Lower leg skin (tissue), 4 donors: Measurements from ENCODE around the gene RAD51B. TPM values are rescaled to one million over a fixed set of nuclear protein-coding genes. Genes with fewer than 3 reads are reported as not detected.
A peak's percentile ranks its signal among the peaks of the same experiment; 100 is the strongest.

Source experiments
- DNase-seq, 2 donors: peaks; one replicate each; pipeline ENCODE4 v3.0.0-alpha.2; 2019; ENCODE audit warnings: low spot score in 2 of 2
- H3K4me3 ChIP-seq: fragments of 200-600 bp; sonication (generic); 2 replicates; pipeline ENCODE4 v1.5.1; 2017; ENCODE audit warnings: mild to moderate bottlenecking, low read depth; ENCODE audit not compliant: poor library complexity, severe bottlenecking
- POLR2A ChIP-seq, 2 donors: fragments of 450-650 bp; IDR thresholded peaks; one replicate each; pipeline ENCODE4 v1.6.1; 2016 to 2017; ENCODE audit warnings: antibody characterized with exemption in 2 of 2, mild to moderate bottlenecking in 1 of 2, moderate library complexity in 1 of 2
- WGBS, 2 donors: methylation state at CpG; one replicate each; pipeline ENCODE4 v1.1.5; 2018; 5-methylcytosine and 5-hydroxymethylcytosine counted together
- intact Hi-C: fragments of 100-400 bp; cut with DNase I; formaldehyde crosslinking; loops from one replicate; pipeline ENCODE4 v1.15.0; 2023; ENCODE audit warnings: low total_unique reads
- total RNA-seq, 4 donors: library from RNA; depleted of rRNA; stranded (reverse); fragments of >200 nt; gene quantifications; one replicate each; pipeline ENCODE4 v1.1.0, GENCODE V29; 2016
- TF ChIP-seq, protein P1 (sequence below), 3 donors: fragments of 450-650 bp; IDR thresholded peaks; one replicate each; pipeline ENCODE4 v1.5.1; 2016; ENCODE audit warnings: antibody characterized with exemption in 3 of 3, mild to moderate bottlenecking in 3 of 3, moderate library complexity in 2 of 3

Gene RAD51B
- total RNA-seq, 4 donors from 2014 or later: 6.1 to 27.2 (median 13.6) TPM

DNA sequence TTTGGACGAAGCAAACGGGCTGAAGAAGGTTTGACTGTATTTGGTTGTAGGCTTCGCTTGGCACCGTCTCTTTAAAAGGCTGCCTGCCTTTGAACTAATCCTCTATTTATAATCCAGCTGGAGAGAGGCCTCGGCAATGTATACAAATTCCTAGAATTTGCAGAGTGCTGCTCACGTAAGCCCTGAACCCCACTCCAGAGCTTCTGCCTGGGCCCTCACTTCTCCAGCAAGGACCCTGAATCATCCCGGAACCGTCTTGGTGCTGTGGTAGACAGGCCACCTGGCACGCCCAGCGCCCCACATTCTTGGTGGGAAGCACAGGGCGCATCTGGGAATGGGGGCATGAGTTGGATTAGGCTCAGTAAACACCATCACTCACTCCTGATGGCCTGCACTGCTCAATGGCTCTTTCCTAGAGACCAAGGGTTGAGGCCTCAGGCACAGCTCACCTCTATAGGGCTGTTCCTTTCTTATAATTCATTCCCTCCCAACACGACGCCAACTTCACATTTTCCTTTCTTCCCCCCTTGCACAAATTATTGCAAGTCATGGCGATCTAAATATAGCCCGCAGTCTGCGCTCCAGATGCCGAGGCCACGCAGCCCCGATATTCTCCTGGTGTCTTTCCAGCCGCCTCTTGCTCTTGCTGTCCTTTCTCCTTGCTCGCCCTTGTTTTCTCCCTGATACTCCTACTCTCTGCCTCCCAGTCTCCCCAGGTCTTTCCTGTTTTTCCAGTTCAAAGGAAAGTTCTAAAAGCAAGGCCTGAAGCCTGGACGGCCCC, 832.3 kb downstream of the RAD51B start:
- DNase-seq: peak in 1 of 2 donors; percentile 77
- TF ChIP-seq, protein P1, sequence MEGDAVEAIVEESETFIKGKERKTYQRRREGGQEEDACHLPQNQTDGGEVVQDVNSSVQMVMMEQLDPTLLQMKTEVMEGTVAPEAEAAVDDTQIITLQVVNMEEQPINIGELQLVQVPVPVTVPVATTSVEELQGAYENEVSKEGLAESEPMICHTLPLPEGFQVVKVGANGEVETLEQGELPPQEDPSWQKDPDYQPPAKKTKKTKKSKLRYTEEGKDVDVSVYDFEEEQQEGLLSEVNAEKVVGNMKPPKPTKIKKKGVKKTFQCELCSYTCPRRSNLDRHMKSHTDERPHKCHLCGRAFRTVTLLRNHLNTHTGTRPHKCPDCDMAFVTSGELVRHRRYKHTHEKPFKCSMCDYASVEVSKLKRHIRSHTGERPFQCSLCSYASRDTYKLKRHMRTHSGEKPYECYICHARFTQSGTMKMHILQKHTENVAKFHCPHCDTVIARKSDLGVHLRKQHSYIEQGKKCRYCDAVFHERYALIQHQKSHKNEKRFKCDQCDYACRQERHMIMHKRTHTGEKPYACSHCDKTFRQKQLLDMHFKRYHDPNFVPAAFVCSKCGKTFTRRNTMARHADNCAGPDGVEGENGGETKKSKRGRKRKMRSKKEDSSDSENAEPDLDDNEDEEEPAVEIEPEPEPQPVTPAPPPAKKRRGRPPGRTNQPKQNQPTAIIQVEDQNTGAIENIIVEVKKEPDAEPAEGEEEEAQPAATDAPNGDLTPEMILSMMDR (IDR thresholded peaks at IDR 0.05): no peak
- no peak for TF ChIP-seq POLR2A (IDR thresholded peaks at IDR 0.05)
- intact Hi-C loops: no loop called here
- WGBS, 2 donors: 60 to 63% methylated on average over 22 of the region's 22 CpGs
- no peak overlapping the region for H3K4me3 ChIP-seq

DNA sequence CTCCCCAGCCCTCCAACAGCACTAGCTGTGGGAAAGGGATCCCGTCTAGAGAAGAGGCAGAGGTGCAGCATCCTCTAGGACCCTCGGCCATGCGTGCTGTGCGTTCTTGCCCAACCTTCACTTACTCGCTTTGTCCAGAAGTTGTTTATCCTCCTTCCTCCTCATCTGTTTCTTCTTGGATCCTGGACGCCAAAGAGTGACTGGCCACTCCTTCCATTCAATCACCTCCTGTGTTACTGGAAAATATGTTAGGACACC, 832.8 kb downstream of the RAD51B start:
- WGBS, 2 donors: 81 to 86% methylated on average over 6 of the region's 6 CpGs
- TF ChIP-seq, protein P1 (IDR thresholded peaks at IDR 0.05): no peak
- TF ChIP-seq POLR2A (IDR thresholded peaks at IDR 0.05): no peak
- H3K4me3 ChIP-seq: no peak overlapping the region
- intact Hi-C loops: no loop called here
- no peak for DNase-seq

DNA sequence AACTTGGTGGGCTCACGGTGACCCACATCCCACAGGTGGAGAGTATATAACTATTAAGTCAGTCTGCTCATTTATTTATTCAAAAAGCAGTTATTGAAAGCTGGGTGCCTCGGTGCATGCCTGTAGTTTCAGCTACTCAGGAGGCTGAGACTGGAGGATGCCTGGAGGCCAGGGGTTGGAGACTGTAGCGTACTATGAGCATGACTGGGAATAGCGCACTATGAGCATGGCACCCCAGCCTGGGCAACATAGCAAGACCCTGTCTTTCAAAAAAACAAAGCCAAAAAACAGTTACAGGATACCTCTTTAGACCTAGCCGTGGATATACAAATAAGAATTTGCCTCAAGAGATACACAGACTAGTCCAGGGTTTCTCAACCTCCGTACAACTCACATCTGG, 833.5 kb downstream of the RAD51B start:
- DNase-seq: peak in 1 of 2 donors; percentile 72
- intact Hi-C loops: no loop called here
- no peak overlapping the region for H3K4me3 ChIP-seq
- no peak for TF ChIP-seq POLR2A (IDR thresholded peaks at IDR 0.05)
- TF ChIP-seq, protein P1 (IDR thresholded peaks at IDR 0.05): no peak
- WGBS, 2 donors: 89 to 96% methylated on average over 6 of the region's 6 CpGs

DNA sequence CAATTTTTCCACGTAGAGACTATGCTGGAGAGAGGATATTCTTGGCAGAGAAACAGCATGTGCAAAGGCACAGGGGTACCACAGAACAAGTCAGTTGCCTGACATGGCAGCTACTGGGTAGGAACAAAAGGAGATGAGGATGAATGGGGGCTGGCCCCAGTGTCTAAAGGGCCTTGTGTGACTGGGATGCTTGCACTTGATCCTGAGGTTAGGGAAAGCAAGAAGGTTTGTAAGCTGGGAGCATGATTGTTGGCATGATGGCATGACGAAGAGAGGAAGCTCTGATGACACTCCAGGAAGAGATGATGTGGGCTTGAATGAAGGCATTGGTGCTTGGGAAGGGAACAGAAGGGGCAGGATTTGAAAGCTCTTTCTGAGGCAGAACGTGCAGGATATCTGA, 834.2 kb downstream of the RAD51B start:
- TF ChIP-seq POLR2A (IDR thresholded peaks at IDR 0.05): no peak
- TF ChIP-seq, protein P1 (IDR thresholded peaks at IDR 0.05): no peak
- peak in 1 of 2 donors; percentile 57 for DNase-seq
- no peak overlapping the region for H3K4me3 ChIP-seq
- intact Hi-C loops: no loop called here
- WGBS, 2 donors: 87 to 93% methylated on average over 3 of the region's 3 CpGs

DNA sequence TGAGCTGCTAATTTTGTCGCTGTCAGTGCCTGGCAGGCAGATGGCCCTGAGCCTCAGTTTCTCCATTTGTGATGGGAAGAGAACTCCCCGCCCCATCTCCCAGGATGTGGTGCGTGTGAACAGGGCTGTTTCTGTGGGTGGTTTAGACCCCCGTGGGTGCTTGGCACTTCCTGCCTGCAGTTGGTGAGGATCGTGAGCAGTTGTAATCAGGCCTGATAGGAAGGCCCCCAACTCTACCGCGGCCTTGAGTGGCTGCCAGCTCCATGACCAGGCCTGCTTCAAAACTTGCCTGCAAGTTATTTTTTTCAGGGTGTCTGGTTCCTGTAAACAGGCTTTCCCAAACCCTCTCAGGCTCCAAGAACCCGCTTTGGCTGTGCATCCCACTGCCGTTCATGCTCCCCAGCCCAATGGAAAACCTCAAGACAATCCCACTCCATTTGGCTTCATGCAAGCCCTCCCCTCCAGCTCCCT, 834.9 kb downstream of the RAD51B start:
- no peak overlapping the region for H3K4me3 ChIP-seq
- intact Hi-C loops: no loop called here
- DNase-seq: peak in 1 of 2 donors; percentile 68
- 62 to 63% methylated on average over 9 of the region's 9 CpGs for WGBS, 2 donors
- no peak for TF ChIP-seq POLR2A (IDR thresholded peaks at IDR 0.05)
- TF ChIP-seq, protein P1 (IDR thresholded peaks at IDR 0.05): no peak
